Stimulated activated CD8-positive, alpha-beta memory T cell treated with anti-CD3 and anti-CD28 coated beads, Interleukin-4, amount 100 ng/mL, for 24 hours (primary cell): ENCODE data around the gene NTNG1.
"Not testable (repeated sequence)": the region's sequence is repeated elsewhere in the genome, so short reads cannot be mapped to it uniquely, and the experiment has no call there.

Source experiments
- DNase-seq: peaks from one replicate; pipeline ENCODE4 v3.0.0-alpha.2; 2020; ENCODE audit warnings: low read depth

Gene NTNG1

DNA sequence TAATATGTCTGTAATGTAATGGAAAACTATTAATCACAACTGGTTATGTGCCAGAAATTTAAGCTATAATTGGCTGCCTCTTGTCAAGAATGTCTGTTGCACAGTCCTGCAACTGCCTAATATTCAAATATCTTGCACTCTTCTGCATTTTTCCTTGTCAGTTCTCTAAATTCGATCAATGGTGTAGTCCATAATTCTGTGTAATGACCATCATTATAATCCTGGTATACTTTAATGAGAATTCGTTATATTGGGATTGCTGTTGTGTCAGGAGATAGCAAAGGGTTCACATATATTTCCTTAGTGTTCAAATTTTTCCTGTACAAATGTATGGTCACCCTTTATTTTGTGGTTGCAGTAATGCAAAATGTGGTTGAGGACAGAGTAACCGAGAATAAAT lies 4.8 kb downstream of the NTNG1 start:
- DNase-seq, result no peak

GRCh38 chr1:107147843-107148242 lies 7.0 kb downstream of the NTNG1 start:
- DNase-seq, result no peak

- no peak for DNase-seq
Observed at GRCh38 chr1:107149946-107150345, 9.1 kb downstream of the NTNG1 start.

DNA sequence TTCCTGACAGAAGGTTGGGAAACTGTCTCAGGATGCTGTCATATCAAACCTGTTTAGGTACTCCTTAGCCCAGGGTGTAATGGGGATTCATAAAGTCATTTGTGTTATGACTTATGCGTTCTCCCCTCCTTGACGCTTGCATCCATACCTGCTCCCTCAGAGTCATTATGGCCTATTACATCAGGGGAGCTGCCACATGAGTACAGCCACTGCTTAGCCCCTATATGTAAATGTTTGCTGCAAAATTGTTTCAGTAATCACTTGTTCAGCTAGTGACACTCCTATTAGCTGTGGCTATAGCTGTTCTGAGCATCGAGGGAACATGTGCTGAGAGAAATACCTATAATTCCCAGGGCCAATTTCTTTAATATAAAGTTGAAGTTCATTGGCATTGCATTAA lies 10.5 kb downstream of the NTNG1 start:
- no peak for DNase-seq

DNA sequence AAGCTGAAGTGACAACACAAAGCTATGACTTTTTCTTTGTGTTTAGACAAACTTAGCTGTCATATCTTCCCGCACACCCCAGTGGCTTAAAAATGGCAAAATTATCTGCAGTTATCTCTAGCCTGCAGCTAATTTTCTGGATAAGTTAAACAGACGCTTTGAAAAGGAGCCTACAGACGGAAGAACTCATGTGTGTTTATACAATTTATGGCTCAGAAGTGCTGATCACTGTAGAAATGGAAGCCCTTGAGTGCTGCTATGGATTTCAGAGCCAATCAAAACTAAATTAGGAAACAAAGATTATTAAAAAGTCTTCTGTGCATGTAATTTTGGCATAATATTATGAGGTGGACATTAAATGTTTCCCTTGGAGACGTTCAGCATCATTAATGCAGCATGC lies 11.6 kb downstream of the NTNG1 start:
- no peak for DNase-seq

- DNase-seq, result no peak
Observed at GRCh38 chr1:107153014-107153413, 12.2 kb downstream of the NTNG1 start.

DNA sequence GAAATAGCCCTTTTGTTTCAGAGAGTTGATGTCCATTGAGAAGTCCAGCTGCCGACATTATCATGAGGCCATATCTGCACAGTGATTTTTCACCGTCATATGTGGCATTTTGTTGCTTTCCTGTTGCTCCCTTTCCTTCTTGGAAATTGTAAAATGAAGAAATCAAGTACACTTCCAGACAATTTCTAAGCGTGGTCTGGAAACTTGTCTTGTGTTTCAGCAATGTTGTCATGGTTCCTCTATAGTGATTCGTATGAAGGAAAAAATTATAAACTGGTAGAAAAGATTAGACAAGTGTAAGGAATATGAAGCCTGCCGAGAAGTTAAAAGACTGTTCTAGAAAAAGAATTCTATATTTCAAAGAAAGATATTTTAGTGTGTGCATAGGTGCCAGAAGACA lies 17.7 kb downstream of the NTNG1 start:
- DNase-seq, result no peak

GRCh38 chr1:107158991-107159390 lies 18.2 kb downstream of the NTNG1 start:
- DNase-seq, result no peak

DNA sequence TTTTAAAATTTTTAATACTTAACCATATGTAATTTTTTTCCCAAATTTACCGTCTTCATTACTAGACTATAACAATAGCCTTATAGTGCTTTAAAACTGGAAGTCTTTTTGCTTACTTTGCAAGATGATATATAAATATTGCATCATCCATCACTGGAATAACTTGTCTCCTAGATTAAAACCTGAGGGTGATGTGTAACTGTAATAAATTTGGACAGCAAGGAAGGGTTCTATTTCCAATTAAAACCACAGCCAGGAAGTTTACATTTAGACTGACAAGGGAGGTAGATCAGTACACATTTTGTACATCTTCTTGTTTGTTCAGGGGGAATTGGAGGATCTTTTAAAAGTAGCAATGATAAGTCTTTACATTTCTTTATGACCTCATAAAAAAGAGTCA lies 21.9 kb downstream of the NTNG1 start:
- no peak for DNase-seq

DNA sequence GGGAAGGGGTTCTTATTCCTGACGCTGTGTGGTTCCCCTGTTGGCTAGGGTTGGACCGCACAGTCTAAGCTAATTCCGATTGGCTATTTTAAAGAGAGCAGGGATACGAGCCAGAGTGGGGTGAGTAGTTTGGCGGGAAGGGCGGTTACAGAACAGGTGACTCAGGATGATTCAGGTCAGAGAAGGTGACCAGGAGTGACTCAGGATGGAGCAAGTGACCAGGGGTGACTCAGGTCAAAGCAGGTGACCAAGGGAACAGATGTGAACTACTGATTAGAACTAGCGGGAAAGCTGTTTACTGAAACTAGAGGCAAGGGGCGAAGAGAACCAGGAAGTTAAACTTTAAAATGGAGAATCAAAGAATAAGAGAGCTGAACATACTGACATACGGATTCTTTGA lies 24.1 kb downstream of the NTNG1 start:
- not testable (repeated sequence) for DNase-seq

DNA sequence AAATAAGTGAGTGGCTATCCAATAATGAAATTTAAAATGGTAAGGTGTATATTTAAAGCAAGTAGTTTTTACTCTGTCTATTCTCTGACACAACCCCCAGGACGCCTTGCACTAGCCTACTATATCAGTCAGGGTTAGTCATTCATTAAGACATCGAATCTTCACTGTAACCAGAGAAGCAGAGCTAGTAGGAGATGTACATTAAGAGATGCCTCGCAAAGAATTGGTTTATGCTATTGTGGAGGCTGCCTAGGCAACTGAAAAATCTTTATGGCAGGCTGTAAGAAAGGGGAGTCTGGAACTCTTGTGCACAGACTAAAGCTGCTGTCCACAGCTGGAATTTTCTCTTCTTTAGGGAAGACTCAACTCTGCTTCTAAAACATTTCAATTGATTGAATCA lies 28.8 kb downstream of the NTNG1 start:
- no peak for DNase-seq

DNA sequence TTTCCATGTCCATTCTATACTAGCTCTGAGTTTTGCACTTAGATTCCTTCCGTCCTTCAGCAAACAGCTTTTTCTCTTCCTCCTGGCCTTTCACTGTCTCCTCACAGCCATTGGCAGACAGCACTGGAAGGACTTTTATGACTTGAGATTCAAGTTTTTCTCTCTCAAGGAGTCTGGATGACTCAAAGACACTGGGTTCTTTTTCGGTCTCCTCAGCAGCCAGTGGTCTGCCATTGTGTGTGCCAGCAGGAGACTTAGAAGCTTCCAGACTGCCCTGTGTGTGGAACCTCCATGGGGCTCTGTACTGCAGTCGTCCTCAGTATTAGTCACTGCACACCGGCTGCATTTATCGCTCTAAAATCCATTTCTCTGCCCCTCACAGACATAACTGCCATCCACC lies 30.5 kb downstream of the NTNG1 start:
- no peak for DNase-seq

DNA sequence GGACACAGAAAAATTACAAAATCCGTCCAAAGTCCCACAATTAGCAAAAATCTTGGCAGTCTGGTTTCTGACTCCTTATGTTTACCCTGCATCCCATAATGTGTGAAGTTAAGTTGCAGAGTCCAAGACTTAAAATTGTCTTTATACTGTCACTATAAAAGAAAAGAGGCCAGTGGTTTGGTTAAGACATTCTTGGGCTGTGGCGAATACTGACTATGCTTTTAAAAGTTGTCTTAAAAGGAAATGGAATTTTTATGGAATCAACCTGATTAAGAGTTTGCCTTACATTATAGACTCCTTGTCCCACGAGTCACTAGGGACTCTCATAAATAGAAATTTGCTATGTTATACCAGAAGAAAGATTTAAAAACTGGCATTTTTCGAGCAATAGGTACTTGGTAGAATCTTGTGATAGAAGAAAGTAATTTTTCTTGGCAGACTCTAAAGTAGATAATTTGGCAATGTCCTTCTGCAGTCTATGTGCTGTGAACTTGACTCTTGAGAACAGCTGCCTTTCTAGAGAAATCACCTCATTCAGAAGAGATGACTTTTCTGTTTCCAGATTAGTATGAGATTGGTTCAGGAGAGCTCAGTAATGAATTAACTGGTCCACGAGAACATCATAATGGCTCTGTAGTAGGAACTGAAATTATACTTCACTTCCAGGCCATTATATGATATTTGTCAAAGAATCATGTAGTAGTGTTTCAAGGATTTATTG lies 31.8 kb downstream of the NTNG1 start:
- DNase-seq, result no peak

- DNase-seq, result no peak
Observed at GRCh38 chr1:107175102-107175909, 34.5 kb downstream of the NTNG1 start.

DNA sequence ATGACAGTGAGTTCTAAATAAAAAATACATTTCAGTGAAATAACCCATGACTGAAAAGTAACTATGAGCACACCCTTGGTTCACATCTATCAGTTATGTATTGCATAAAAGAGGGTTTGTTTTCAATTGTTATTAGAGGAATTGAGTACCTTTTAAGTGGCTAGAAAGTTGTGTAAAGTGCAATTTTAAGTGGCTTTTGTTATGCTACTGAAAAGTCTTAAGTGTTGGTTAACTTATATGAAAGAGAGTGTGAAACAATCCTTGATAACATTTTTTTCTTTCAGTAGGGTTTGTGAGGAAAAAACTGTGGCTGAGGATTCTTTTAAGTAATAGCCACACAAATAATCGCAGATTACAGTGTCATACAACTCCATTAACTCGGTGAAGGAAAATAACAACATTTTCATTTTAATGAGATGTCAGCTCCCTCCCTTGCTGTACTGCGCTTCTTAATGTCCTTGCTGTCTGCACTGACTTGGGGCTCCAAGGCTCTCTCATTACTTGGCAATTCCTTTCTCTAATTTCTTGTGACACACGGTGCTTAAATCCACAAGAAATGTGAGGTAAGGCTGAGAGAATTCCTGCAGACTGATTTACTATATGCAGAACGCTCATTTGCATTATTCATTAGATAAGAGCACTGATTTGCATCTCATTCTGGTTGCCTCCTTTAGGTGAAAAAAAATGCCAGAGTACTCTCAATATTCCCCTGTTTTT lies 40.6 kb downstream of the NTNG1 start:
- no peak for DNase-seq

DNA sequence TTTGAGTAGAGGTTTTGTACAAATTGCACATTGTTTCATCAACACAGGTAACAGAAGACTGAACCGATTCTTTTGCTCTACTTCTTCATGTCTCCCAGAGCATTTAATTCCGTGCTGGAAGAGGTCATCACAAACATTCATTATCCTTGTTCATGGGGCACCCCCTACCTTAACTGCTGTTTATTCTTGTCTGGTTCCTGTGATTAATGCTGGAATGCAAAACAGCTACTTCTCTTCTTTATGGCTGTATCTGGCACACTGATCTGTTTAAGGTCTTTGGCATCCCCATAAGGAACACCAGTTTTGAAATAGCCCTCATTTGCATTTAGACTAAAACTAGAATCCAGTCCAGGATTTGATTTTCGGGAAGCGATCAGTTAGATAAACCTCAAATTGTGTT lies 42.2 kb downstream of the NTNG1 start:
- DNase-seq, result no peak

DNA sequence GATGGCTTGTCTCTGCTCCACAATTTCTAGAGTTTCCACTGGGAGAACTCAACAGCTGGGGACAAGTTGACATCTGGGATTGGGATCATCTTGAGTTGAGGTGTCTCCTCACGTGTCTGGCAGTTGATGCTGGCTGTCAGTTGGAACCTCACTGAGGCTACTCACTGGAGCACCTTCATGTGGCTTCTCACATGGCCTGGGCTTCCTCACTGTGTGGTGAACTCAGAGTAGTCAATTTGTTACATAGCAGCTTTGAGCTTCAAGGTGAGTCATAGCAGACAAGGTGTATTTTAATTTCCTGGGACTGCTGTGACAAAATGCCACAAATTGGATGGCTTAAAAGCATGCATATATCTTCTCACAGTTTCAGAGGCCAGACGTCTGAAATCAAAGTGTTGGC lies 44.0 kb downstream of the NTNG1 start:
- DNase-seq, result no peak

DNA sequence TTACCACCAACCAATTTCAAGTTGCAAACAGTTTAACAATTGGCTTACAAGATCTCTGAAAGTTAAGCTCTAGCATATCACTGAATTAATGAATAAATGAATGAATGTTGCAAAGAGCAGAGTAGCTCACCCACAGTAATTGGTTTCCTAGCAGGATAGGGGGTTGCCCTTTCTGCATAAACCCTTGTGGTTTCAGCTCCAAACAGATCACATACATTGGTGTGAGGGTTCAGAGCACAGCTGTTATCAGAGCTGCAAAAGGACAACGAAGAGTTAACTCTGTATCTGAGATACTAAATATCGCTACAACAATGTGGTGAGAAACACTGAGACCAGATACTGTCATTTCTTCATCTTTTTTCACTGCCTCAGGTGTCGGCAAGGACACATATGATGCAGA lies 46.6 kb downstream of the NTNG1 start:
- DNase-seq, result no peak

GRCh38 chr1:107188160-107188559 lies 47.3 kb downstream of the NTNG1 start:
- DNase-seq, result no peak

- no peak for DNase-seq
Observed at GRCh38 chr1:107194380-107194779, 53.5 kb downstream of the NTNG1 start.

- DNase-seq, result no peak
Observed at GRCh38 chr1:107195476-107195875, 54.6 kb downstream of the NTNG1 start.

DNA sequence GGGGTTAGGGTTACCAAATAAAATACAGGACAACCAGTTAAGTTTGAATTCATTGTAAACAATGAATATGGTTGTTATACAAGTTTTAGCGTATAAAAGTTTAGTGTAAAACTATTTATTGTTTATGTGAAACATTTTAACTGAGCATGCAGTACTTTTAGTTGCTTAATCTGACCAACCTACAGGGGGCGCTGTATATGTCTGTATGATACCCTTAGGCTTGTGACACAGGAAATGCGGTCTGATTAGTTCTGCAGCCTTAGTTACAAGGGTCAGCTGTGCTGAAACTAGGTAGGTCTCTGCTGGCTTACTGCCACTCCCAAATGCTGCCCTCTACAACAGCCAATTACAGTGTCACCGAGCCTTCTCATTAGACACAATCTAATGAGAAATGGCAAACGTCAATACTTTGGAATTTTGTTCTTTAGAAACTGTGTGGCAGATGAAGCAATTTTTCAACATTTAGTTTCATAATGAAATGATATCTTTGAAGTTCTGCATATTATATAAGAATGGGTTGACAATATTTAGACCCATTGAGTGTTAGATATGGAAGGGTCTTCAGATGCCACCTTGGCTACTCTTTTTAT lies 56.2 kb downstream of the NTNG1 start:
- no peak for DNase-seq

DNA sequence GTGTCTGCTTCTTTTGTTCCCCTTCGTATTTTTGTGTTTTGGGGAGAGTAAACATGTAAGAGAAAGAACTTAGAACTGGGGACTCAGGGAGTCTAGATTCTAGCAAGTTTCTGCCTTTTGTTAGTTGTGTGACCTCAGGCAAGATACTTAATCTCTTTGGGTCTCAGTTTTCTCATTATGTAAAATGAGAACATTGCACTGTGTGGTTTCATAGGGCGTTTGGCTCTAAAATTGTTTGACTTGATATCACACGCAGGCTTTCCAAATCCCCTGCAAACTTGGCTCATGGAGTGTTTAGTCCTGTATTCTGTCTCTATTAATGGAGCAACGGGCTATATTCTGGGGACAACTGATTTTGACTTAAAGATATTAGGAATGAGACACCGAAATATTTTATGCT lies 57.7 kb downstream of the NTNG1 start:
- no peak for DNase-seq
